BE2C (cell line): Measurements from ENCODE around the gene RNASEL.

Experiments used
- DNase-seq: peaks from one replicate; pipeline ENCODE4 v3.0.0-alpha.2; 2020
- H3K27me3 ChIP-seq: fragments of 250-450 bp; sonication (Bioruptor Pico); 2 replicates; pipeline ENCODE4 v1.5.1; 2020; ENCODE audit warnings: mild to moderate bottlenecking
- H3K36me3 ChIP-seq: fragments of 250-450 bp; sonication (Bioruptor Pico); 2 replicates; pipeline ENCODE4 v1.5.1; 2020; ENCODE audit warnings: mild to moderate bottlenecking
- H3K4me1 ChIP-seq: fragments of 250-450 bp; sonication (Bioruptor Pico); 2 replicates; pipeline ENCODE4 v1.5.1; 2020
- H3K4me3 ChIP-seq: 2 replicates; pipeline ENCODE4 v1.5.1; 2011; ENCODE audit warnings: low read depth, low read length
- H3K9me3 ChIP-seq: fragments of 250-450 bp; sonication (Bioruptor Pico); 2 replicates; pipeline ENCODE4 v1.5.1; 2020
- TF ChIP-seq, protein P1 (sequence below): IDR thresholded peaks from 2 replicates; pipeline ENCODE4 v1.5.1; 2012; ENCODE audit warnings: mild to moderate bottlenecking, low read depth, low read length

The RNASEL gene

DNA sequence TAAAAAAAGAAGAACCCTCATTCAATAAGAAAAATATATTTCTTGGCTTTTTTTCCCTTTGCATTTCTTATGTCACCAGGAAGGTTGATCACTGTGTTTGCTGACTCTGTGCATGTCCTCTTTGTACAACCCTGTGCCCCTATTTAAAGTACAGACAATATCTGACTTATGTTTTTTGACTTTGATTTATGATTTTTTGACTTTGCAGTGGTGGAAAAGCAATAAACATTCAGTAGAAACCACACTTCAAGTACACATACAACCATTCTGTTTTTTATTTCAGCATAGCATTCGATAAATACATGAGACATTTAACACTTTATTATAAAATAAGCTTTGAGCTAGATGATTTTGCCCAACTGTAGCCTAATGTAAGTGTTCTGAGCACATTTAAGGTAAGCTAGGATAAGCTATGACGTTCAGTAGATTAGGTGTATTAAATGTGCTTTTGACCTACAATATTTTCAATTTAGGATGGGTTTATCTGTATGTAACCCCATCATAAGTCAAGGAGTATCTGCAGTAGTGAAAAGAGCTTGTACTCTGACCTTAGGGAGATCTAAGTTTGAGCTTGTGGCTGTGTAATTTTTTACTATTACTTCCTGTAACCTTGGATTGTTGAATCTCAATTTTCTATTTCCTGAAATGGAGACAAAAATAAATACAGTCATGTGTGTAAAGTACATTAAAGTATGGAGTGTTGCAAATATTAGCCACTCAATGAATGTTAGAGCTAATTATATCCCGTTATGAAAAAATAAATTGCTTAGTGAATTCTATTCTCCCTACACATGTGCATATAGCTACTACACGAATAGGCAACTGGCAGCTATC, 1.2 kb downstream of the RNASEL start:
- TF ChIP-seq, protein P1, sequence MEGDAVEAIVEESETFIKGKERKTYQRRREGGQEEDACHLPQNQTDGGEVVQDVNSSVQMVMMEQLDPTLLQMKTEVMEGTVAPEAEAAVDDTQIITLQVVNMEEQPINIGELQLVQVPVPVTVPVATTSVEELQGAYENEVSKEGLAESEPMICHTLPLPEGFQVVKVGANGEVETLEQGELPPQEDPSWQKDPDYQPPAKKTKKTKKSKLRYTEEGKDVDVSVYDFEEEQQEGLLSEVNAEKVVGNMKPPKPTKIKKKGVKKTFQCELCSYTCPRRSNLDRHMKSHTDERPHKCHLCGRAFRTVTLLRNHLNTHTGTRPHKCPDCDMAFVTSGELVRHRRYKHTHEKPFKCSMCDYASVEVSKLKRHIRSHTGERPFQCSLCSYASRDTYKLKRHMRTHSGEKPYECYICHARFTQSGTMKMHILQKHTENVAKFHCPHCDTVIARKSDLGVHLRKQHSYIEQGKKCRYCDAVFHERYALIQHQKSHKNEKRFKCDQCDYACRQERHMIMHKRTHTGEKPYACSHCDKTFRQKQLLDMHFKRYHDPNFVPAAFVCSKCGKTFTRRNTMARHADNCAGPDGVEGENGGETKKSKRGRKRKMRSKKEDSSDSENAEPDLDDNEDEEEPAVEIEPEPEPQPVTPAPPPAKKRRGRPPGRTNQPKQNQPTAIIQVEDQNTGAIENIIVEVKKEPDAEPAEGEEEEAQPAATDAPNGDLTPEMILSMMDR: no peak
- H3K9me3 ChIP-seq: no peaks in the 10 kb centered on the region
- no peaks in the 10 kb centered on the region for H3K36me3 ChIP-seq
- H3K27me3 ChIP-seq: no peaks in the 10 kb centered on the region
- no peak for DNase-seq
- peak overlapping the region; percentile 93 for H3K4me3 ChIP-seq
- H3K4me1 ChIP-seq: no peaks in the 10 kb centered on the region

DNA sequence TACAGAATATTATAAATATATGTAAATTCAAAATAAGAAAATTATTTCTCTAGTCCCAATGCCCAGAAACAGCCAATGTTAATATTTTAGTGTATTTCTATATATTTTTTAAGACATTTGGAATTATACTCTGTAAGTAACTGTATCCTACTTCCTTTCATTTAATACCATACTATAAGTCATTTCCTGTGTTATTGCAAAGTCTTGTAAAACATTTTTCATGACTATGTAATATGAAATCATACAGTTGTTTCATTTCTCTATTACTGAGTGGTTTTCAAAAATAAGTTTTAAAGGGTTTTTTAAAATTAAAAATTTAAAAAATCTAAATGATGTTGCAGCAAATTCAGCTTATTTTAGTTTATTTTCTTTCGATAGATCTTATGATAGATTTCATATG, 2.0 kb downstream of the RNASEL start:
- no peak overlapping the region for H3K4me3 ChIP-seq
- H3K4me1 ChIP-seq: no peaks in the 10 kb centered on the region
- DNase-seq: no peak
- TF ChIP-seq, protein P1: no peak
- no peaks in the 10 kb centered on the region for H3K9me3 ChIP-seq
- no peaks in the 10 kb centered on the region for H3K27me3 ChIP-seq
- H3K36me3 ChIP-seq: no peaks in the 10 kb centered on the region

DNA sequence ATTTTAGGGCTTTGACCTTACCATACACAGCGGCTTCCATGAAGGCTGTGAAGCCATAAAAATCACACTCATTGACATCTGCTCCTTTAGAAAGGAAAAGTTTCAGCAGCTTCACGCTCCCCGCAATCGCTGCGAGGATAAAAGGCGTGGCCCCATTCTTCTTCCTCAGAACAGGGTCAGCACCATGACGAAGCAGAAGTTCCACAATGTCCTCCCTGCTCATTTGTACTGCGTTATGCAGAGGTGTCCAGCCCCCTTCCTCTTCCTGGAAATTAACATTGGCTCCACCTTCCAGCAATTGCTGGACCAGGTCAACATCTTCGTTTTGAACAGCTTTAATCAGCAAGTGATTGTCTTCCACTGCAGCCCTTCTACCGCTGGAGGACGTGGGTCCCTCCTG, 2.7 kb downstream of the RNASEL start:
- TF ChIP-seq, protein P1: no peak
- Histone ChIP-seq H3K9me3 (no peaks in the 10 kb centered on the region), H3K36me3 (no peaks in the 10 kb centered on the region), H3K27me3 (no peaks in the 10 kb centered on the region), H3K4me3 (no peak overlapping the region), H3K4me1 (no peaks in the 10 kb centered on the region)
- DNase-seq: no peak

DNA sequence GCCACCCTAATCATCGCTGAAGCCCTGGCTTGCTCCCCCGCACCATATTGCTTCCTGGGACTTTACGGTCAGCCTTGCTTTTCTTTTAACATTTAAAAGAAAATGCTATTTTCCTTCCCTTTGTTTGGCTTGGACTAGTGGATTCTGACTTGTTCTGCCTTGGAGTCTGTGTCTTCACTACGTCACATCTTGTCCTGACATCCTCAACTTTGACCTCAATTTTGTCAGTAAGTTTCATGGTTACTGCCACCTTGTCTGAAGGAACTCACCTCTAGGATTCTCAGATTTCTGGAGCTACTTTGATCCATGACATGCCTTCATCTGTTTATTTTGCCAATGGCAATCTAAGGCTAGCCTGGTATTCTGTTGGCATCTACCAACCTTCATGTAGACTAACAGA, 4.3 kb downstream of the RNASEL start:
- Histone ChIP-seq H3K4me1 (no peaks in the 10 kb centered on the region), H3K27me3 (no peaks in the 10 kb centered on the region), H3K4me3 (no peak overlapping the region), H3K36me3 (no peaks in the 10 kb centered on the region), H3K9me3 (no peaks in the 10 kb centered on the region)
- TF ChIP-seq, protein P1: no peak
- DNase-seq: no peak

DNA sequence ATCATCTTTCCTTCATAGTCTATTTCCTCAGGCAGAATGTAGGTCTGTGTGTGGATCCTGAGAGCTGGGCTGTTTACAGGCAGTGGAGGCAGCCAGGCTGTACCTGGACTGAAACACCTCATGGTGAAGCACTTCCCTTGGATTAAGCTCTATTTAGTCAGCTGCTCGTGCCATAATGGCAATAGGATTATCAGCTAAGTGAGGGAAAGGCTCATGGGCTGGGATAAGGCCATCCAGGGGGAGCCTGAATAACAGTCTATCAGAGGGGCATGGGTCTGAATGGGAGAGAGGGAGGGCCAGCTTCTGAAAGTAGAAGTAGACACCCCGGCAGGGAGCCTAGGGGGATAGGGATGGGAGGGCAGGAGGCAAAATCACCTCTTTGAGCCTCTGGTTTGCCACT, 8.3 kb downstream of the RNASEL start:
- DNase-seq: no peak
- no peaks in the 10 kb centered on the region for H3K9me3 ChIP-seq
- no peak overlapping the region for H3K4me3 ChIP-seq
- no peaks in the 10 kb centered on the region for H3K27me3 ChIP-seq
- TF ChIP-seq, protein P1: no peak
- H3K36me3 ChIP-seq: no peaks in the 10 kb centered on the region
- no peaks in the 10 kb centered on the region for H3K4me1 ChIP-seq

DNA sequence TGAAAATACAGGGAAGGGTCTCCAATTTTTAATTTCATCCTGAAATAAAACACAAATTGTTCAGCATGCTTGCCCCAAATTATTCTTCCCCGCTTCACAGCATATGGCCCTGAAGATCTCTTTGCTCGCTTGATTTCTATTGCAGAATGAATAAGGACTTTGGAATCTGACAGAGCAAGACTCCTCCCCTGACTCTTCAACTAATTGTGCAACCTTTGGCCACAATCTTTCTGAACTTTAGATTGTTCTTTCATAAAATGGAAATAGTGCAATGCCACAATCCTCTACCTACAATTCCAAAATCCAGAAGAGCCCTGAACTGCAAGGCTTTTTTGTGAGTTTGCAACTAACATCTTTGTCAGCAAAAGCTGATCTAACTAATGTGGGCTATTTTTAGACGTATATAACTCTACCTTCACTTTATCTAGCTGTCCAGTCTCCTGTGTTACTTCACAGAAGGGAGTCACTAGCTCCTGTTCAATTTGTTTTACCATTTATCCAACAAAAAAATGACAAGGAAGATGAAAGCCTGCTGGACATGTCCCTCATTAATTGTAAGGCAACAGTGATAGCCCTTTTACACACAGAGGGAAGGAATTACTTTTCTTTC, 13.4 kb downstream of the RNASEL start:
- TF ChIP-seq, protein P1: no peak
- DNase-seq: no peak
- no peaks in the 10 kb centered on the region for H3K4me1 ChIP-seq
- no peaks in the 10 kb centered on the region for H3K36me3 ChIP-seq
- no peak overlapping the region for H3K4me3 ChIP-seq
- H3K9me3 ChIP-seq: no peaks in the 10 kb centered on the region
- no peaks in the 10 kb centered on the region for H3K27me3 ChIP-seq
